Adipose tissue (tissue), 3 donors: ENCODE data around the gene MAOA. TPM values are rescaled to one million over a fixed set of nuclear protein-coding genes. Genes with fewer than 3 reads are reported as not detected.

Experiments used
- H3K27ac ChIP-seq: one replicate; pipeline ENCODE4 v1.5.1; 2013; ENCODE audit warnings: low read depth, low read length
- WGBS, 3 donors: extraction: QIAGEN DNeasy Blood & Tissue Kit; methylation state at CpG; one replicate each; pipeline ENCODE4 v1.1.7; 2013; 5-methylcytosine and 5-hydroxymethylcytosine counted together
- polyA plus RNA-seq, 3 donors: library from polyadenylated mRNA; stranded (reverse); fragments of 200-250 nt; gene quantifications; one replicate each; pipeline ENCODE4 v1.2.3, GENCODE V29; 2013
- donor health status: healthy with polysubstance abuse.
- donor health status: Bipolar disorder and iron deficiency.
- donor health status: healthy.

Gene MAOA
- polyA plus RNA-seq, 3 donors: 72.1 to 210 (median 121) TPM

DNA sequence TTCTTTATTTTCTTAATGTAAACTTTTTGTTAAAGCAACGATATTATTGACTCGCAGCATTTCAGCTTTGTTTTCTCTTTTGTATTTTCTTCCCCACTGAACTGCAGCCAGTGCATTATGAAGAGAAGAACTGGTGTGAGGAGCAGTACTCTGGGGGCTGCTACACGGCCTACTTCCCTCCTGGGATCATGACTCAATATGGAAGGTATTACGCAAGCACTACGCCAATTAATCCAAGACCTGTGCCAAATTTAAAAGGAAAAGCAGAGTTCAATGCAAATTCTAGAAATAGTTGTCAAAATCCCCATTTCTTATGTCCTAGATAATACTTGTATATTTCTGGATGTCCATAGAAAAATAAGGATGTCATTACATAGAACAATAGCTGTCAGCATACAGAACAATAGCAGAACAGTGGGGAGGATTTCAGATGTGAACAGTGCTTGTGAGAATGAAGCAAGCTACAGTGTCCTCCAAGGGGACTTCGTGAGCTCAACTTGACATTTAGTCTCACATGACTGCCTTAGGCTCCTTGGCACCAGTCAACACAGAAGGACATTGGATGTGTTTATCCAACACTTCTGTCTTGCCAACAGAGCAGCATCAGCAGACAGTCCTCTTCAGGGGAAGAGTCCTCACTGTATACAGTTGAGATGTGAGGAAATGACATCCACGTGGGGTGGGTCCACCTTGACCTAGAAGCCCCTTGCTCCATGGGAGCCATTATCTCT is 85.9 kb downstream of the MAOA start:
- WGBS, 3 donors: 27 to 77% (median 32%) methylated on average over 7 of the region's 7 CpGs
- H3K27ac ChIP-seq: no peak overlapping the region

DNA sequence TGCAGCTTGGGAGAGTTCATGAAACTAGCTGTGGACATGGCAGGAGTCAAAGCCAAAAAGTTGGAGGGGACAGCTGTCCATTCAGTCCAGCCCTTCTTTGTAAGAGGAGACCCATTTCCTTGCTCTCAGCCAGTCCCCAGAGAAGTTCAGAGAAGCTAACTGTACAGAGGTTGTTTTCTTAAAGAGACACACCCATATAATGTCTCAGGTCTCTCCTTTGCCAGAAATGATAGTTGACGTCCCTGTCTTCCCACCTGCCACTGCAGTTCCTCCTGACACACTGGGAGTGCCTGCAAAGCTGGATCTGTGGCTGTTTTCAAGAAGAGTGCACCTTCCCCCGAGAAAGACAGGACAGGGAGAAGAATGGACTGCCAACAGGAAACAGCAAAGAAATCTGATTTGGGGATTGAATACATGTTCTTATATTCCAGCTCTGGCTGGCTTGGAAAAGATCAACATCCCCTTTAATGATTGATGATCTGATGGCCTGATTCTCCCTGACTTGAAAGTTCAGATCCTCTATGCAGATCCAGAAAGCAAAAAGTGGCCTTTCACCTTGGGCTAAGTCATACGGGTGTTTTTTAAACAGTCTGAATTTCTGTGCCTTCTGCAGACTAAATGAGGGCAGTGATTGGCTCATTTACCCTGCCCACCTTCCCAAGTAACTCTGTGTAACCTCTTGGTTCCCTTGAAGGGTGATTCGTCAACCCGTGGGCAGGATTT is 87.2 kb downstream of the MAOA start:
- no peak overlapping the region for H3K27ac ChIP-seq
- WGBS, 3 donors: 55 to 88% (median 71%) methylated on average over 5 of the region's 5 CpGs

DNA sequence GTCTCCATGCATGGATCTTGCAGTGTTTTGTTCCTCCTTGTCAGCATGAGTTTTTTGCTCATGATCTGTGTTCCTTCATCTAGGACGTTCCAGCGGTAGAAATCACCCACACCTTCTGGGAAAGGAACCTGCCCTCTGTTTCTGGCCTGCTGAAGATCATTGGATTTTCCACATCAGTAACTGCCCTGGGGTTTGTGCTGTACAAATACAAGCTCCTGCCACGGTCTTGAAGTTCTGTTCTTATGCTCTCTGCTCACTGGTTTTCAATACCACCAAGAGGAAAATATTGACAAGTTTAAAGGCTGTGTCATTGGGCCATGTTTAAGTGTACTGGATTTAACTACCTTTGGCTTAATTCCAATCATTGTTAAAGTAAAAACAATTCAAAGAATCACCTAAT is 88.2 kb downstream of the MAOA start:
- no peak overlapping the region for H3K27ac ChIP-seq
- WGBS, 3 donors: 54 to 88% (median 83%) methylated on average over 3 of the region's 3 CpGs

DNA sequence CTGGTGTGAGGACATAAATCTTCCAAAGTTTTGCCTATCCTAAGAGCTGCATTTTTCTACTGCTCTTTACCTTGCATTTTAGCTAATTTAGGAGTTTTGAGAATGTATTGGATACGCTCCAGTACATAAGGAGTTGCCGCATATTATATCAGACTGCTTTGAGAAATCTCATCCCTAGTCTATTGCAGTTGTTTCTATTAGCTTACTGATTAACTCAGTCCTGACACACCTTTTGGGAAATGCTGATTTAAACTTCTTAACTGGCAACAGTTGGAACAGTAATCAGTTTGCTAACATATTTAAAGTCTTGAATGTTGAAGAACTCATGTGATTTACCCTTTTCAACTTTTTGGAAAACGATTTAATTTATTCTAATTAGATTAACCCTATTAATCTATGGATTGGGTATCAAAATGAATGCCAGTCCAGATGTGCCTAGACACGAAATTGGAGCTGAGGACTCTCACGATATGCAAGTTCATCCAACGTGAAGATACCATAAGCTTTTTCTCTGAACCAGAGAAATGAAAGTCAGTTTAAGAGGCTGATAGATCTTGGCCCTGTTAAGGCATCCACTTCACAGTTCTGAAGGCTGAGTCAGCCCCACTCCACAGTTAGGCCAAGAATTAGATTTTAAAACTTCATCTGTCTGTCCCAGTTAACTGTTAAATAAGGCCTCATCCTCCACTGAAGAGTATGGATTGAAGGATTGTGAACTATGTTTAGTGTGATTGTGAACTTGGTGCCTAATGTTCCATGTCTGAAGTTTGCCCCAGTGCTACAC is 90.0 kb downstream of the MAOA start:
- H3K27ac ChIP-seq: no peak overlapping the region
- 58 to 78% (median 65%) methylated on average over 6 of the region's 6 CpGs for WGBS, 3 donors

DNA sequence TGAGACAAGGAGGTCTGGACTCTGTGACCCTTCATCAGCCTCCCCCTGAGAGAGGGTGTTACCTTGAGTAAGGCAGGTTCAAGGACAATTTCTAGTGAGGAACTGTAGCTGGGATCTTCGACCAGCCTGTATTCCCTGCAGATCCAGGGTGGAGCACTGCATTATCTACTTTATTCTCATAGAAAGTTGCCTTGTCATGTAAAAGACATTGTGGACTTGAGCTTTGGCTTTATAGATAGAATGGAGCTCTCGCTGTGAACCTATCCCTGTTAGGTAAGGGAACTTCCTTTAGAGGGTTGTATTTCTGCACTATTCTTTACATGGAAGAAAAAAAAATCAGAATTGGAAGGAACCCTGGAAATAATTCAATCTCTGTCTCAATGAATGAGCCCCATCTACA is 91.4 kb downstream of the MAOA start:
- 68 to 100% (median 92%) methylated on average over 2 of the region's 2 CpGs for WGBS, 3 donors
- no peak overlapping the region for H3K27ac ChIP-seq

DNA sequence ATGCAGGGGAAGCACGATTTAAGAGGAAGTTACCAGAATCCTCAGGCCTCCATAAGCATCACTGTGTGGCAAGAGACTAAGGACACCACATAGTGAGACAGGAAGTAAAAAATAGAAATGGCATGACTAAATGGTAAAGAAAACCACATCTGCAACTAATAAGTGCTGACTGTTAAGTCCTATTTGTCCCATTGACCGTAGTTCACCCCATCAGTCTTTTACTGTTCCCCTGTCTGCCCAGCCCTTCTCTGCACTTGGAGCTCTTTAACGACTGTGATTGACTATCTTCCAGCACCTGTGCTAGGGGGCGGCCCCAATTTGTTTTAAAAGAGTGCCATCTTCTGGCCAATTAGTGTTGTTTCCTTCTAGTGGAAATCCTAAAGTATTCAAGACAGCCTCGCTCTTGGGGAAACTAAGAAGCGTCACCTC is 94.2 kb downstream of the MAOA start:
- no peak overlapping the region for H3K27ac ChIP-seq
- WGBS, 3 donors: 1 to 12% (median 8%) methylated on average over 6 of the region's 6 CpGs

DNA sequence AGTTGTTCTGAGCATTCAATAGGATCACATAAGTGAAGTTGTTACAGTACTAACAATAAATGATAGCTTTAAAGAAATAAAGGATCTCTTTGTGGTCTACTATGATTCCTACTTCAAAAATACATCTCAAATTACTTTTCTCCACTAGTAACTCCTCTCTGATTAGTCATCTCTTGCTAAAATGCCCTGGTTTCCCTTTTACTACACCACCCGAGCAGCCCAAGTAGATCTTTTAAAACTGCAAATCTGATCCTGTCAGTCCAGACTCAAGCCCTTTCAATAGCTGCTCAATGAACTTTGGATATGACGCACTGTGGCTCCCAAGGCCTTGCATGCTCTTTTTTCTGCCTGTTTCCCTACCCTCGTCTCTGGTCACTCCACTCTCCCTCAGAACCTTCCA is 97.5 kb downstream of the MAOA start:
- WGBS, 3 donors: 71 to 84% (median 73%) methylated on average over 3 of the region's 3 CpGs

DNA sequence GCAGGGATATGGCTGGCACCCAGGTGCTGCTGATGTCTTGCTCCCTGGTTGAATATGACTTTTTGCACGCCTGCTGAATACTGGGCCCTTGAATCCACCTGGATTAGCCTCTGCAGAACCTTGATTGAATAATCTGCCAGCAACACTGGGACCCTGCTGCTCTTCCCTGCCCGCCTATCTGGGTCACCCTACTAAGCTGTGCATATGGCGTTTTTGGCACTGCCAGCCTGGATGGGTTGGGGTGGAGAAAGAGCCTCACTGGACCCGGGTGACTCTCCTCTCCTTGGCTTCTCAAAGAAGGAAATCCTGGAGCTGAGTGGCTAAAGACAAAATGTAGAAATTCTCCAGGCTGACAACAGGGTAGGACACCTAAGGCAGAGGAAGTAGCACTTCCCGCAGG is 100.0 kb downstream of the MAOA start:
- WGBS, 3 donors: 74 to 96% (median 96%) methylated on average over 5 of the region's 5 CpGs
- no peak overlapping the region for H3K27ac ChIP-seq

More for the DNA sequence above, 97.5 kb downstream of the MAOA start:
- no peak overlapping the region for H3K27ac ChIP-seq

DNA sequence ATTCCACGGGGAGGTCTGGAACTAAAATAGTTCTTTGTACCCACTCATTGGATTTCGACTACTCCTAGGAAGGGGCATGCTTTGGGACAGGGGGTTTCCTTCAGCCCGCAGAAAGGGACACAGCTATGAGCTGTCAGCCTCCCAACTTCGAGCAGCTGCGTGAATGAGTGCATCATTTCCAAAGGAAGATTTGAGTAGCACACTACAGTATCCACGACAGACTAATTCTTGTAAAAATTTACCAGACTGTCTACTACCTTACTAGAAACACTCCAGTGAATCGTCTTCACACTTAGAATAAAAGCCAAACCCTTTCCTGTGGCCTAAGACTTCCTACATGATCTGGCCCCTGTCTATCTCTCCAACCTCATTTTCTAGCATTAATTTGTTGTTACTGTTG is 101.9 kb downstream of the MAOA start:
- 76 to 90% (median 87%) methylated on average over 7 of the region's 7 CpGs for WGBS, 3 donors

DNA sequence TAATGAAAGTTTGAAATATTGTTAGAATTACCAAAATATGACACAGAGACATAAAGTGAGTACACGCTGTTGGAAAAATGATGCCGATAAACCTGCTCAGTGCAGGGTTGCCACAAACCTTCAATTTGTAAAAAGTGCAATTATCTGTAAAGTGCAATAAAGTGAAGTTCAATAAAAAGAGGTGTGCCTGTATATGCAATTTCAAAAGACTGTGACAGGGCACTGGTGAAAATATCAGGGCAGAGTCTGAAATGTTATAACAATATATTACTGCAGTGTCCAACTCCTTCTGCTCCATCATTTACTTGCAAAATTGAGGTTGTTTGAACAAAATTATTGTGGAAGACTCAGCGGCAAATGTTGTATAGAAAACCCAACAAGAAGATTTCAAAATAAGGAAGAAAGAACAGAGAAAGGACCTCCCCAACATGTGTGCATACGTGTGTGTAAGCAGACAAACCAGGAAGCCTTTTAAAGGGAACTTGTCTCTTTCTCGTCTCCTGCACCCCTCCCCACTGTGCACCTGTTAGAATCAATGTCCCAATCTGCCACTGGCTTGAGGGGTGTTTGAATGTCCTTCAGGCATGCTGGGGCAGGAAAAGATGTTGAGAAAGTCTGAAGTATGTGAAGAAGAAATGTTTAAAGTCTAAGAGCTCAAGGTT is 130.0 kb downstream of the MAOA start:
- no peak overlapping the region for H3K27ac ChIP-seq
- WGBS, 3 donors: 74 to 80% (median 78%) methylated on average over 5 of the region's 5 CpGs

More for the DNA sequence above, 101.9 kb downstream of the MAOA start:
- no peak overlapping the region for H3K27ac ChIP-seq

Other genes with a start within 250 kb of the MAOA start
- 100 to 1,000 TPM in 1 of 3 donors, 10 to 100 TPM in 1, 1 to 10 TPM in 1; 7.2 to 111 (median 37.9) TPM for gene MAOB, start 226.2 kb downstream of the MAOA start, polyA plus RNA-seq